HEK293T (cell line): ENCODE results near the gene DTD1.

Experiments
- CTCF ChIA-PET: fragments of 350-600 bp; formaldehyde crosslinking; extraction: SDS; loops from one replicate; lab custom pipeline; 2021; ENCODE audit warnings: antibody characterized with exemption, inconsistent platforms; lab: Yijun Ruan, JAX
- POLR2A ChIA-PET: fragments of 350-600 bp; formaldehyde crosslinking; extraction: SDS; loops from one replicate; lab custom pipeline; 2020; ENCODE audit warnings: antibody characterized with exemption, inconsistent platforms; lab: Yijun Ruan, JAX
- DNase-seq: peaks from one replicate; pipeline ENCODE4 v3.0.0; 2012; ENCODE audit warnings: mixed read lengths; ENCODE audit errors: extremely low spot score
- ARNT ChIP-seq: fragments of 450-650 bp; IDR thresholded peaks from 2 replicates; pipeline ENCODE4 v1.6.1; 2017; ENCODE audit warnings: mild to moderate bottlenecking
- BHLHE40 ChIP-seq: fragments of 450-650 bp; IDR thresholded peaks from 2 replicates; pipeline ENCODE4 v1.6.1; 2016; ENCODE audit warnings: mild to moderate bottlenecking, moderate library complexity, borderline replicate concordance
- CTBP1 ChIP-seq: fragments of 450-650 bp; IDR thresholded peaks from 2 replicates; pipeline ENCODE4 v1.6.1; 2016; ENCODE audit warnings: borderline replicate concordance
- ELF4 ChIP-seq: fragments of 450-650 bp; IDR thresholded peaks from 2 replicates; pipeline ENCODE4 v1.6.1; 2017; ENCODE audit warnings: antibody characterized with exemption
- FOXA1 ChIP-seq: fragments of 450-650 bp; IDR thresholded peaks from 2 replicates; pipeline ENCODE4 v1.6.1; 2016; ENCODE audit warnings: mild to moderate bottlenecking
- FOXK2 ChIP-seq: fragments of 450-650 bp; IDR thresholded peaks from 2 replicates; pipeline ENCODE4 v1.6.1; 2016; ENCODE audit warnings: mild to moderate bottlenecking
- FOXM1 ChIP-seq: fragments of 450-650 bp; IDR thresholded peaks from 2 replicates; pipeline ENCODE4 v1.6.1; 2017; ENCODE audit warnings: mild to moderate bottlenecking, borderline replicate concordance
- HDGF ChIP-seq: fragments of 450-650 bp; IDR thresholded peaks from 2 replicates; pipeline ENCODE4 v1.6.1; 2017; ENCODE audit warnings: antibody characterized with exemption, borderline replicate concordance
- L3MBTL2 ChIP-seq: fragments of 450-650 bp; conservative IDR thresholded peaks from 2 replicates; pipeline ENCODE4 v1.6.1; 2016; ENCODE audit warnings: mild to moderate bottlenecking
- LEF1 ChIP-seq: fragments of 450-650 bp; IDR thresholded peaks from 2 replicates; pipeline ENCODE4 v1.6.1; 2017; ENCODE audit warnings: mild to moderate bottlenecking, borderline replicate concordance
- NFRKB ChIP-seq: fragments of 450-650 bp; IDR thresholded peaks from 2 replicates; pipeline ENCODE4 v1.6.1; 2016; ENCODE audit warnings: mild to moderate bottlenecking, moderate library complexity
- PKNOX1 ChIP-seq: fragments of 450-650 bp; IDR thresholded peaks from 2 replicates; pipeline ENCODE4 v1.6.1; 2016
- SP1 ChIP-seq: fragments of 450-650 bp; IDR thresholded peaks from 2 replicates; pipeline ENCODE4 v1.6.1; 2017
- SUZ12 ChIP-seq: fragments of 450-650 bp; IDR thresholded peaks from 2 replicates; pipeline ENCODE4 v1.6.1; 2016; ENCODE audit warnings: mild to moderate bottlenecking
- TARDBP ChIP-seq: fragments of 450-650 bp; IDR thresholded peaks from 2 replicates; pipeline ENCODE4 v1.6.1; 2016
- ZNF384 ChIP-seq: fragments of 450-650 bp; IDR thresholded peaks from 2 replicates; pipeline ENCODE4 v1.6.1; 2016

DTD1 gene

GRCh38 chr20:18712882-18713281, 125.0 kb downstream of the DTD1 start:
- CTCF ChIA-PET: no interaction called here
- POLR2A ChIA-PET: interaction anchor here (1.0 kb wide), 1 partner anchor 146 kb away, joined by 3 read pairs; no protein-coding TSS in a partner anchor
- no peak for DNase-seq
- TF ChIP-seq SUZ12 (no peak), SP1 (no peak), ZNF384 (no peak), PKNOX1 (no peak)

- no peak for TF ChIP-seq NFRKB
- no peak for TF ChIP-seq ZNF384
- TF ChIP-seq FOXK2: no peak
- TF ChIP-seq CTBP1: no peak
- TF ChIP-seq FOXM1: no peak
- no peak for TF ChIP-seq SUZ12
- TF ChIP-seq LEF1: no peak
- no peak for TF ChIP-seq PKNOX1
- TF ChIP-seq L3MBTL2: no peak
- TF ChIP-seq SP1: no peak
- no peak for TF ChIP-seq HDGF
- no peak for TF ChIP-seq ARNT
- no peak for TF ChIP-seq BHLHE40
- ChIA-PET CTCF (no interaction called here), POLR2A (no interaction called here)
- DNase-seq: no peak
These were observed 127.7 kb downstream of the DTD1 start for GRCh38 chr20:18715564-18715963.

GRCh38 chr20:18717062-18717461, 129.2 kb downstream of the DTD1 start:
- TF ChIP-seq PKNOX1 (no peak), FOXA1 (no peak), LEF1 (no peak), NFRKB (no peak), CTBP1 (no peak), SP1 (no peak)
- ChIA-PET POLR2A (no interaction called here), CTCF (no interaction called here)
- DNase-seq: no peak

GRCh38 chr20:18718129-18718528, 130.3 kb downstream of the DTD1 start:
- ChIA-PET CTCF (interaction anchor here (0.6 to 0.7 kb wide), 2 partner anchors 25 to 42 kb away, joined by 3 read pairs; no protein-coding TSS in a partner anchor), POLR2A (no interaction called here)
- DNase-seq: no peak
- no peak for TF ChIP-seq BHLHE40
- TF ChIP-seq LEF1: no peak
- TF ChIP-seq SUZ12: no peak
- TF ChIP-seq NFRKB: no peak
- TF ChIP-seq ZNF384: no peak
- TF ChIP-seq SP1: no peak
- no peak for TF ChIP-seq ELF4
- no peak for TF ChIP-seq CTBP1
- no peak for TF ChIP-seq FOXM1
- TF ChIP-seq HDGF: no peak
- no peak for TF ChIP-seq FOXK2
- TF ChIP-seq PKNOX1: no peak

- TF ChIP-seq SP1 (no peak), FOXA1 (no peak), L3MBTL2 (no peak), ZNF384 (no peak), CTBP1 (no peak), ARNT (no peak), BHLHE40 (no peak), FOXM1 (no peak), HDGF (no peak), ELF4 (no peak), LEF1 (no peak)
- DNase-seq: no peak
- POLR2A ChIA-PET: no interaction called here
- CTCF ChIA-PET: no interaction called here
These were observed 131.6 kb downstream of the DTD1 start for GRCh38 chr20:18719426-18719825.

GRCh38 chr20:18721551-18722115, 133.8 kb downstream of the DTD1 start:
- ChIA-PET CTCF (no interaction called here), POLR2A (no interaction called here)
- TF ChIP-seq ELF4 (no peak), NFRKB (no peak), PKNOX1 (no peak), FOXM1 (no peak), L3MBTL2 (no peak), TARDBP (no peak), SP1 (no peak), FOXA1 (no peak), ZNF384 (no peak), BHLHE40 (no peak), ARNT (no peak), CTBP1 (no peak), SUZ12 (no peak), HDGF (no peak), LEF1 (no peak), FOXK2 (no peak)
- DNase-seq: no peak
